ENCODE measurements around the gene ABHD1.

- TF ChIP-seq POLR2A (IDR thresholded peaks at IDR 0.05) = no peak
- no peak for TF ChIP-seq CTCF (IDR thresholded peaks at IDR 0.05)
These were observed 22.1 kb downstream of the ABHD1 start for GRCh38 chr2:27145682-27146081.
